GM18508 (cell line): ENCODE results near the gene GLI1.
"Not testable (repeated sequence)": the region's sequence is repeated elsewhere in the genome, so short reads cannot be mapped to it uniquely, and the experiment has no call there.

Experiments used
- ATAC-seq: cut with Tn5 transposase; IDR thresholded peaks from one replicate; pipeline ENCODE4 v1.9.1; 2021; ENCODE audit warnings: moderate number of reproducible peaks; ENCODE audit not compliant: insufficient read depth, unreplicated experiment

The GLI1 gene

GRCh38 chr12:57439762-57440266, 19.8 kb upstream of the GLI1 start:
- no peak for ATAC-seq

GRCh38 chr12:57441393-57441792, 18.2 kb upstream of the GLI1 start:
- ATAC-seq = not testable (repeated sequence)

GRCh38 chr12:57441846-57442427, 17.6 kb upstream of the GLI1 start:
- no peak for ATAC-seq

GRCh38 chr12:57444337-57444736, 15.2 kb upstream of the GLI1 start:
- not testable (repeated sequence) for ATAC-seq

- ATAC-seq = no peak
Observed at GRCh38 chr12:57444744-57445143, 14.8 kb upstream of the GLI1 start.

GRCh38 chr12:57446292-57446960, 13.2 kb upstream of the GLI1 start:
- no peak for ATAC-seq

- no peak for ATAC-seq
Observed at GRCh38 chr12:57448669-57449068, 10.9 kb upstream of the GLI1 start.

GRCh38 chr12:57449375-57449774, 10.2 kb upstream of the GLI1 start:
- no peak for ATAC-seq

GRCh38 chr12:57450057-57450456, 9.5 kb upstream of the GLI1 start:
- ATAC-seq = no peak

GRCh38 chr12:57451233-57451778, 8.3 kb upstream of the GLI1 start:
- no peak for ATAC-seq

GRCh38 chr12:57452181-57452936, 7.2 kb upstream of the GLI1 start:
- no peak for ATAC-seq

GRCh38 chr12:57452937-57453509, 6.6 kb upstream of the GLI1 start:
- ATAC-seq = no peak

GRCh38 chr12:57454213-57454565, 5.4 kb upstream of the GLI1 start:
- no peak for ATAC-seq

- no peak for ATAC-seq
Observed at GRCh38 chr12:57454566-57455373, 4.8 kb upstream of the GLI1 start, which contains the start of gene INHBE. INHBE (plus strand) TSS chr12:57455307; CDS start chr12:57455537, 230 bp downstream.

- no peak for ATAC-seq
Observed at GRCh38 chr12:57455374-57456144, 4.0 kb upstream of the GLI1 start.

GRCh38 chr12:57456145-57456700, 3.4 kb upstream of the GLI1 start:
- ATAC-seq = no peak

- no peak for ATAC-seq
Observed at GRCh38 chr12:57456737-57457490, 2.7 kb upstream of the GLI1 start.

- ATAC-seq = no peak
Observed at GRCh38 chr12:57458665-57459054, 925 bp upstream of the GLI1 start.
